ENCODE measurements around the gene LASP1. TPM values are rescaled to one million over a fixed set of nuclear protein-coding genes. Genes with fewer than 3 reads are reported as not detected.

The LASP1 gene
- total RNA-seq, 2 experiments from 2014 or later, result 135 to 139 TPM

- peaks cover 20% of the 10 kb centered on the region for H3K4me1 Mint-ChIP-seq (ENCODE audit: low read depth)
- POLR2A ChIA-PET, result interaction anchor here (1.2 kb wide), 1 partner anchor 9 kb away, joined by 3 read pairs; the partner anchor contains the start of gene FBXO47
Measured at GRCh38 chr17:38958756-38959155, 88.9 kb downstream of the LASP1 start.

DNA sequence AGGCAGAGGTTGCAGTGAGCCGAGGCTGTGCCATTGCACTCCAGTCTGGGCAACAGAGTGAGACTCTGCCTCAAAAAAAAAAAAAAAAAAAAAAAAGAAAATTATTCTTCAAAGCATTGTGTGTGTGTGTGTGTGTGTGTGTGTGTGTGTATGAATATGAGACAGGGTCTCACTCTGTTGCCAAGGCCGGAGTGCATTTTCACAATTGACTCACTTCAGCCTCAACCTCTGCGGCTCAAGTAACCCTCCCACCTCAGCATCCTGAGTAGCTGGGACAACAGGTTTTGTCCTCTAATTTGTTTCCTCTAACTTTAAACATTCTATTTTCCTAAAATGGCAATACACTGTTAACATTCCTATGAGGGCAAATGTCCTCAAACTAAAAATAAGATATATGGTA lies 89.7 kb downstream of the LASP1 start:
- ChIA-PET POLR2A (no interaction called here), CTCF (no interaction called here)
- TF ChIP-seq CTCF (IDR thresholded peaks at IDR 0.05), result no peak
- Mint-ChIP-seq H3K27me3 (no peaks in the 10 kb centered on the region), H3K4me3 (no peak overlapping the region), H3K27ac (no peak overlapping the region), H3K36me3 (ENCODE audit: low read depth) (no peaks in the 10 kb centered on the region), H3K9me3 (no peaks in the 10 kb centered on the region), H3K4me1 (ENCODE audit: low read depth) (peaks cover 20% of the 10 kb centered on the region)
- DNase-seq (peak; percentile 44), ATAC-seq (peak; percentile 53)
- intact Hi-C loops (cut with micrococcal nuclease), result no loop called here

More at GRCh38 chr17:38958756-38959155, 88.9 kb downstream of the LASP1 start:
- ATAC-seq (no peak), DNase-seq (no peak)
- peak overlapping the region; percentile 42 for H3K27ac Mint-ChIP-seq
- CTCF ChIA-PET, result interaction anchor here (1.2 to 1.6 kb wide), 2 partner anchors 8 to 24 kb away, joined by 3 to 6 read pairs; partner anchors contain the start of gene FBXO47
- no peaks in the 10 kb centered on the region for H3K36me3 Mint-ChIP-seq (ENCODE audit: low read depth)
- intact Hi-C loops (cut with micrococcal nuclease), result no loop called here
- no peaks in the 10 kb centered on the region for H3K9me3 Mint-ChIP-seq
- H3K4me3 Mint-ChIP-seq, result no peak overlapping the region
- H3K27me3 Mint-ChIP-seq, result no peaks in the 10 kb centered on the region
- TF ChIP-seq CTCF (IDR thresholded peaks at IDR 0.05), result no peak

DNA sequence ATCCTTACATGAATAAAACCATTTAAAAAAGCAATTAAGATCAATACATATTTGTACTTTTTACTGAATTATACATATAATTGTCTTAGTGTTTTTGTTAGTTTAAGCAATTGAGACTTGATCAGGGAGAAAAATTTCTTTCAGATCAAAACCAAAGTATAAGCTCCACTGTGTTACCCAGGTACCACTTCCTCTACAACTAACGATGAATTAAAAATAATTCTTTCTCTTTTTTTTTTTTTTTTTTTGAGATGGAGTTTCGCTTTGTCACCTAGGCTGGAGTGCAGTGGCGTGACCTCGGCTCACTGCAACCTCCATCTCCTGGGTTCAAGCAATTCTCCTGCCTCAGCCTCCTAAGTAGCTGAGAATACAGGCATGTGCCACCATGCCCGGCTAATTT lies 90.5 kb downstream of the LASP1 start:
- H3K27me3 Mint-ChIP-seq, result no peaks in the 10 kb centered on the region
- DNase-seq (peak; percentile 11), ATAC-seq (peak; percentile 67)
- H3K9me3 Mint-ChIP-seq, result no peaks in the 10 kb centered on the region
- CTCF ChIA-PET, result interaction anchor here (1.4 kb wide), 1 partner anchor 92 kb away, joined by 3 read pairs; no protein-coding TSS in a partner anchor
- peaks cover 20% of the 10 kb centered on the region for H3K4me1 Mint-ChIP-seq (ENCODE audit: low read depth)
- POLR2A ChIA-PET, result no interaction called here
- peak overlapping the region; percentile 68 for H3K27ac Mint-ChIP-seq
- no peak overlapping the region for H3K4me3 Mint-ChIP-seq
- intact Hi-C loops (cut with micrococcal nuclease), result no loop called here
- no peaks in the 10 kb centered on the region for H3K36me3 Mint-ChIP-seq (ENCODE audit: low read depth)
- no peak for TF ChIP-seq CTCF (IDR thresholded peaks at IDR 0.05)

DNA sequence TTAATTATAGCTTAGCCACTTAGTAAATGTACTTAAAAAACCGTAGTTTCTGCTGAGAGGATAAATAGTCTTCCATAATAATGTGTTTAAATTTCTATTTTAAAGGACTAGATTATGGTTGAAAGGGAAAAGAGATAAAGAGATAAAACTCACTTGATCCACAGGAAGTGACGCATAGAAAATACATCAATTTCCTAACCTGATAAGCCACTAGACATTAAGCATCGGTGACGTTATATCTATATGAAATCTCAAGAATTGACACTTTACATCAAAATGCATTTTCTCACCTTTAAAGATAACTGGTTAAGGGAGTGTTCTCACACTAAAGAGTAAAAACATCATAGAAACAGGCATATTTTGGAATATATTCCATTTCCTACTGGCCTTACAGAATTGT lies 91.6 kb downstream of the LASP1 start:
- peaks cover 20% of the 10 kb centered on the region for H3K4me1 Mint-ChIP-seq (ENCODE audit: low read depth)
- H3K9me3 Mint-ChIP-seq, result no peaks in the 10 kb centered on the region
- ATAC-seq (no peak), DNase-seq (no peak)
- no peaks in the 10 kb centered on the region for H3K36me3 Mint-ChIP-seq (ENCODE audit: low read depth)
- no peak for TF ChIP-seq CTCF (IDR thresholded peaks at IDR 0.05)
- no peak overlapping the region for H3K4me3 Mint-ChIP-seq
- no peaks in the 10 kb centered on the region for H3K27me3 Mint-ChIP-seq
- H3K27ac Mint-ChIP-seq, result no peak overlapping the region
- intact Hi-C loops (cut with micrococcal nuclease), result no loop called here
- ChIA-PET CTCF (interaction anchor here (0.7 to 1.4 kb wide), 2 partner anchors 93 to 203 kb away, joined by 3 read pairs; no protein-coding TSS in a partner anchor), POLR2A (no interaction called here)

DNA sequence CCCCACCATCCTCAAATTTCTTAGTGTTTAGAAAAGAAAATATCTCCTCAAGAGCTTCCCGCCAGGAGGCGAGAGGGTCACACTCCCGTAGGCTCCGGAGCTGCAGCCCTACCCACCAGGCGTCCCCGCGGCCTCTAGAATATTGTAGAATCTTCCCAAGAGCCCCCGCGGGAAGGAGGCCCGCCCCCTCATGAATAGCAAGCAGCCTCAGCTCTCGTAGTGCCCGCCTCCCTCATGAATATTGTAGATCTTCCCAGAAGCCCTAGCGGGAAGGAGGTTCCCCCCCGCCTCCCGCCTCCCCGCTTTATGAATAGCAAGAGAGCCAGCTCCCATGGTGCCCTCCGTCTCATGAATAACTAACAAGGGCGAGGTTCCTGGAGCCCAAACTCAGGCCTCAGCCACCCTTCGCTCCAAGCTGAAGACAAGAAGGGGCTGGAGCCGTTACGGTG lies 97.5 kb downstream of the LASP1 start, which contains the start of gene FBXO47:
Gene FBXO47 (minus strand): TSS at position 114 of the 449 bp plus-strand sequence. CDS start 4,378 bp downstream, outside the sequence.
- intact Hi-C loops (cut with micrococcal nuclease), result no loop called here
- ATAC-seq, result peak; percentile 97
- no peaks in the 10 kb centered on the region for H3K36me3 Mint-ChIP-seq (ENCODE audit: low read depth)
- peaks cover 18% of the 10 kb centered on the region for H3K4me1 Mint-ChIP-seq (ENCODE audit: low read depth)
- DNase-seq, result peak; percentile 95
- TF ChIP-seq CTCF (IDR thresholded peaks at IDR 0.05), result no peak
- H3K4me3 Mint-ChIP-seq, result peak within 1 kb of the TSS; percentile 74
- peak within 1 kb of the TSS; percentile 83 for H3K27ac Mint-ChIP-seq
- H3K9me3 Mint-ChIP-seq, result no peaks in the 10 kb centered on the region
- H3K27me3 Mint-ChIP-seq, result no peaks in the 10 kb centered on the region
- ChIA-PET POLR2A (interaction anchor here (1.3 to 2.5 kb wide), 4 partner anchors 9 to 96 kb away, joined by 3 to 5 read pairs (median 4); no protein-coding TSS in a partner anchor), CTCF (interaction anchor here (0.8 to 3.9 kb wide), 8 partner anchors 9 to 198 kb away, joined by 3 to 24 read pairs (median 4); partner anchors contain the start of genes LASP1NB, PLXDC1 and RPL23)

Measured in activated CD8-positive, alpha-beta T cell treated with anti-CD3 and anti-CD28 coated beads for 36 hours (primary cell).